Measurements from ENCODE around the gene PSMA1. TPM values are rescaled to one million over a fixed set of nuclear protein-coding genes. Genes with fewer than 3 reads are reported as not detected.

The PSMA1 gene
- total and polyA plus RNA-seq, 2 donors (not counting 1 experiment from before 2014, with no cell fraction given): 165 to 220 TPM

DNA sequence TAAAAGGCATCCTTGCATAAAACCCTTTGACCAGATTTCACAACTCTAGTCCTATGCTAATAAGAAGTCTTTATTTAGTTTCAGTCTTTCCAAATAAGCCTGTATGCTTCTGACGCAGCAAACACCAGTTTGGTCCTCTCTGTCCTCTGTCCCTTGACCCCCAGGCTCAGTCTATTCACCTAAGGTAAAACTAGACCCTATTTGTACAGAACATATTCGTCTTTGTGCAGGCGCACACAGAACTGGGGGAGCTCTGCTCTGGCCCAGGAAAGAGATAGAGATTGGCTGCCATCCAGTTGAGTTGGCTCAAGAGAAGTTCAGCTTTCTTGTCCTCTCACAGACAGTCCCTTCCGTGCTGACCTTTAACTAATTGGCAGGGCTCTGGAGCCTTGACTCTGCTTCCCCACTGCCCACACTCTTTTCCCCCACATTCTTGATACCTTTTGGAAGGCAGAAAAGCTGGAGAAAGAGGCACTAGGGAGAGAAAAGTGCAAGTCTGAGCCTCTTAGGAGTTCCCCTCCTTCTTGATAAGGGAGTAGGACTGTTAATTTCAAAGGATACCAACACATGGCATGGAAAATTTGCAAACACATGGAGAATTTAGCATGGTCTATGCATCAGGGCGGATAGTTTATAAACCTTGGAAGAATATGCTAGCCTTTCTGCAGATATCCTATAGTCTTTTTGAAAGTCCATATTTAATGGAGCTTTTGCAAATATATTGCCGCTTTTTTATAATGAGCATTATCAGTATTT, 21.2 kb upstream of the PSMA1 start:
- TF ChIP-seq EZH2 (IDR thresholded peaks at IDR 0.05; ENCODE audit: low read length, missing control alignments): no peak
- TF ChIP-seq, protein P1, sequence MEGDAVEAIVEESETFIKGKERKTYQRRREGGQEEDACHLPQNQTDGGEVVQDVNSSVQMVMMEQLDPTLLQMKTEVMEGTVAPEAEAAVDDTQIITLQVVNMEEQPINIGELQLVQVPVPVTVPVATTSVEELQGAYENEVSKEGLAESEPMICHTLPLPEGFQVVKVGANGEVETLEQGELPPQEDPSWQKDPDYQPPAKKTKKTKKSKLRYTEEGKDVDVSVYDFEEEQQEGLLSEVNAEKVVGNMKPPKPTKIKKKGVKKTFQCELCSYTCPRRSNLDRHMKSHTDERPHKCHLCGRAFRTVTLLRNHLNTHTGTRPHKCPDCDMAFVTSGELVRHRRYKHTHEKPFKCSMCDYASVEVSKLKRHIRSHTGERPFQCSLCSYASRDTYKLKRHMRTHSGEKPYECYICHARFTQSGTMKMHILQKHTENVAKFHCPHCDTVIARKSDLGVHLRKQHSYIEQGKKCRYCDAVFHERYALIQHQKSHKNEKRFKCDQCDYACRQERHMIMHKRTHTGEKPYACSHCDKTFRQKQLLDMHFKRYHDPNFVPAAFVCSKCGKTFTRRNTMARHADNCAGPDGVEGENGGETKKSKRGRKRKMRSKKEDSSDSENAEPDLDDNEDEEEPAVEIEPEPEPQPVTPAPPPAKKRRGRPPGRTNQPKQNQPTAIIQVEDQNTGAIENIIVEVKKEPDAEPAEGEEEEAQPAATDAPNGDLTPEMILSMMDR (conservative IDR thresholded peaks at IDR 0.05 in 1 of 2, IDR thresholded peaks at IDR 0.05 in 1 of 2; ENCODE audit: low read depth in 1 of 2, low read length in 2 of 2): no peak
- Histone ChIP-seq H2AFZ (ENCODE audit: low read length) (peak overlapping the region; percentile 36), H3K27ac (ENCODE audit: insufficient read depth, low read length) (no peak overlapping the region)

GRCh38 chr11:14539982-14540421, 19.8 kb upstream of the PSMA1 start:
- no peaks in the 10 kb centered on the region for H4K20me1 ChIP-seq (ENCODE audit: control insufficient read depth, extremely low read depth, insufficient read depth, low read length)
- H3K27ac ChIP-seq (ENCODE audit: insufficient read depth, low read length): no peak overlapping the region
- no peak overlapping the region for H3K4me3 ChIP-seq (replicated peaks in 1 of 4; ENCODE audit: control extremely low read depth in 1 of 4, insufficient read depth in 1 of 4, low read depth in 3 of 4, low read length in 4 of 4)
- DNase-seq (ENCODE audit: low read depth in 2 of 2): peak in 1 of 2 donors; percentile 32
- H3K9me3 ChIP-seq (ENCODE audit: control insufficient read depth, insufficient read depth, low read depth, low read length): no peaks in the 10 kb centered on the region
- no peaks in the 10 kb centered on the region for H3K36me3 ChIP-seq (ENCODE audit: control insufficient read depth, insufficient read depth, low read length)
- peak overlapping the region; percentile 69 for H2AFZ ChIP-seq (ENCODE audit: low read length)
- no peaks in the 10 kb centered on the region for H3K27me3 ChIP-seq (ENCODE audit: control insufficient read depth, insufficient read depth, low read length)
- H3K9ac ChIP-seq (ENCODE audit: insufficient read depth, low read length): no peak overlapping the region
- peak overlapping the region; percentile 75 for H3K4me2 ChIP-seq (ENCODE audit: extremely low read depth, insufficient read depth, low read length)
- H3K4me1 ChIP-seq (ENCODE audit: control insufficient read depth, extremely low read depth, insufficient read depth, low read length): no peaks in the 10 kb centered on the region
- no peaks in the 10 kb centered on the region for H3K79me2 ChIP-seq (ENCODE audit: control insufficient read depth, insufficient read depth, low read length)
- no peak for TF ChIP-seq EZH2 (IDR thresholded peaks at IDR 0.05; ENCODE audit: low read length, missing control alignments)
- TF ChIP-seq, protein P1 (conservative IDR thresholded peaks at IDR 0.05 in 1 of 2, IDR thresholded peaks at IDR 0.05 in 1 of 2; ENCODE audit: low read depth in 1 of 2, low read length in 2 of 2): no peak

More for the DNA sequence above, 21.2 kb upstream of the PSMA1 start:
- Histone ChIP-seq H3K27me3 (ENCODE audit: control insufficient read depth, insufficient read depth, low read length) (no peaks in the 10 kb centered on the region), H3K4me2 (ENCODE audit: extremely low read depth, insufficient read depth, low read length) (no peak overlapping the region), H3K4me1 (ENCODE audit: control insufficient read depth, extremely low read depth, insufficient read depth, low read length) (no peaks in the 10 kb centered on the region), H3K36me3 (ENCODE audit: control insufficient read depth, insufficient read depth, low read length) (no peaks in the 10 kb centered on the region), H3K79me2 (ENCODE audit: control insufficient read depth, insufficient read depth, low read length) (no peaks in the 10 kb centered on the region), H3K4me3 (replicated peaks in 1 of 4; ENCODE audit: control extremely low read depth in 1 of 4, insufficient read depth in 1 of 4, low read depth in 3 of 4, low read length in 4 of 4) (no peak overlapping the region), H3K9me3 (ENCODE audit: control insufficient read depth, insufficient read depth, low read depth, low read length) (no peaks in the 10 kb centered on the region), H4K20me1 (ENCODE audit: control insufficient read depth, extremely low read depth, insufficient read depth, low read length) (no peaks in the 10 kb centered on the region), H3K9ac (ENCODE audit: insufficient read depth, low read length) (no peak overlapping the region)
- peak; percentile 1 to 55 for DNase-seq (ENCODE audit: low read depth in 2 of 2)

- Histone ChIP-seq H2AFZ (ENCODE audit: low read length) (no peak overlapping the region), H3K9me3 (ENCODE audit: control insufficient read depth, insufficient read depth, low read depth, low read length) (no peaks in the 10 kb centered on the region), H3K4me1 (ENCODE audit: control insufficient read depth, extremely low read depth, insufficient read depth, low read length) (no peaks in the 10 kb centered on the region)
Measured at GRCh38 chr11:14538926-14539554, 18.9 kb upstream of the PSMA1 start.

More at GRCh38 chr11:14538926-14539554, 18.9 kb upstream of the PSMA1 start:
- no peak overlapping the region for H3K4me3 ChIP-seq (replicated peaks in 1 of 4; ENCODE audit: control extremely low read depth in 1 of 4, insufficient read depth in 1 of 4, low read depth in 3 of 4, low read length in 4 of 4)
- no peak overlapping the region for H3K4me2 ChIP-seq (ENCODE audit: extremely low read depth, insufficient read depth, low read length)
- no peaks in the 10 kb centered on the region for H3K36me3 ChIP-seq (ENCODE audit: control insufficient read depth, insufficient read depth, low read length)
- H3K27ac ChIP-seq (ENCODE audit: insufficient read depth, low read length): no peak overlapping the region
- H4K20me1 ChIP-seq (ENCODE audit: control insufficient read depth, extremely low read depth, insufficient read depth, low read length): no peaks in the 10 kb centered on the region
- H3K79me2 ChIP-seq (ENCODE audit: control insufficient read depth, insufficient read depth, low read length): no peaks in the 10 kb centered on the region
- no peak for DNase-seq (ENCODE audit: low read depth in 2 of 2)
- no peak overlapping the region for H3K9ac ChIP-seq (ENCODE audit: insufficient read depth, low read length)
- TF ChIP-seq, protein P1 (conservative IDR thresholded peaks at IDR 0.05 in 1 of 2, IDR thresholded peaks at IDR 0.05 in 1 of 2; ENCODE audit: low read depth in 1 of 2, low read length in 2 of 2): no peak
- no peak for TF ChIP-seq EZH2 (IDR thresholded peaks at IDR 0.05; ENCODE audit: low read length, missing control alignments)
- H3K27me3 ChIP-seq (ENCODE audit: control insufficient read depth, insufficient read depth, low read length): no peaks in the 10 kb centered on the region

Data from fibroblast of lung (primary cell).